CD4-positive, CD25-positive, alpha-beta regulatory T cell (primary cell): Measurements from ENCODE around the gene SYK. TPM values are rescaled to one million over a fixed set of nuclear protein-coding genes. Genes with fewer than 3 reads are reported as not detected.
"Not testable (repeated sequence)": the region's sequence is repeated elsewhere in the genome, so short reads cannot be mapped to it uniquely, and the experiment has no call there.

Experiments
- ATAC-seq, 2 donors: fragments of 150-1000 bp; cut with Tn5 transposase; one replicate each; pipeline ENCODE4 v1.10.0; 2021; ENCODE audit warnings: low read depth in 2 of 2, moderate number of reproducible peaks in 2 of 2, moderate library complexity in 1 of 2
- DNase-seq, 3 donors: peaks; one replicate each; pipeline versions ENCODE4 v3.0.0 to v3.0.0-alpha.2; 2012 to 2022; ENCODE audit warnings: mixed read lengths in 1 of 3
- H3K27ac ChIP-seq: one replicate; pipeline ENCODE4 v1.7.0; 2013; ENCODE audit warnings: mild to moderate bottlenecking, low read length; ENCODE audit not compliant: insufficient read depth, poor library complexity, severe bottlenecking
- H3K27me3 ChIP-seq: one replicate; pipeline ENCODE4 v1.7.0; 2013; ENCODE audit warnings: low read length; ENCODE audit not compliant: control insufficient read depth, insufficient read depth
- H3K36me3 ChIP-seq: one replicate; pipeline ENCODE4 v1.7.0; 2013; ENCODE audit warnings: mild to moderate bottlenecking, low read length, moderate library complexity; ENCODE audit not compliant: control insufficient read depth, insufficient read depth
- H3K4me1 ChIP-seq: 2 replicates; pipeline ENCODE4 v1.7.0; 2013; ENCODE audit warnings: mild to moderate bottlenecking, low read length; ENCODE audit not compliant: insufficient read depth, control insufficient read depth, poor library complexity, severe bottlenecking
- H3K4me3 ChIP-seq: one replicate; pipeline ENCODE4 v1.7.0; 2013; ENCODE audit warnings: low read depth, mild to moderate bottlenecking, low read length, moderate library complexity
- H3K9me3 ChIP-seq, 2 experiments: 1 replicate in 1 of 2; 2 replicates in 1 of 2; pipeline ENCODE4 v1.7.0; 2013; ENCODE audit warnings: low read length in 2 of 2, mild to moderate bottlenecking in 1 of 2, moderate library complexity in 1 of 2; ENCODE audit not compliant: control insufficient read depth in 2 of 2
- H3K27ac Mint-ChIP-seq, 3 donors: one replicate each; pipeline ENCODE4 v1.8.0; 2020 to 2022; ENCODE audit warnings: mild to moderate bottlenecking in 3 of 3, mixed read lengths in 3 of 3, moderate library complexity in 2 of 3
- H3K27me3 Mint-ChIP-seq: one replicate; pipeline ENCODE4 v1.8.0; 2022; ENCODE audit warnings: mild to moderate bottlenecking, mixed read lengths
- H3K36me3 Mint-ChIP-seq: one replicate; pipeline ENCODE4 v1.8.0; 2020; ENCODE audit warnings: mixed read lengths
- H3K4me1 Mint-ChIP-seq, 4 donors: one replicate each; pipeline ENCODE4 v1.8.0; 2020 to 2022; ENCODE audit warnings: mixed read lengths in 4 of 4, mild to moderate bottlenecking in 1 of 4
- H3K4me3 Mint-ChIP-seq, 4 donors: one replicate each; pipeline ENCODE4 v1.8.0; 2020 to 2022; ENCODE audit warnings: mild to moderate bottlenecking in 4 of 4, mixed read lengths in 4 of 4, moderate library complexity in 3 of 4
- H3K9me3 Mint-ChIP-seq, 7 donors: one replicate each; pipeline ENCODE4 v1.8.0; 2020 to 2022; ENCODE audit warnings: mixed read lengths in 7 of 7, mild to moderate bottlenecking in 3 of 7, moderate library complexity in 2 of 7
- polyA plus RNA-seq, 4 donors: library from polyadenylated mRNA; unstranded; fragments of 300-500 nt; fragmentation: Illumina TruSeq; gene quantifications; one replicate each; pipeline ENCODE4 v1.2.3, GENCODE V29; 2021
- total RNA-seq: library from RNA; stranded (reverse); gene quantifications from one replicate; pipeline ENCODE4 v1.2.3, GENCODE V29; 2022

Gene SYK
- 0.81 TPM for total RNA-seq
- under 1 TPM in 3 of 4 donors, not detected in 1; 0.13 to 0.72 (median 0.23) TPM for polyA plus RNA-seq

DNA sequence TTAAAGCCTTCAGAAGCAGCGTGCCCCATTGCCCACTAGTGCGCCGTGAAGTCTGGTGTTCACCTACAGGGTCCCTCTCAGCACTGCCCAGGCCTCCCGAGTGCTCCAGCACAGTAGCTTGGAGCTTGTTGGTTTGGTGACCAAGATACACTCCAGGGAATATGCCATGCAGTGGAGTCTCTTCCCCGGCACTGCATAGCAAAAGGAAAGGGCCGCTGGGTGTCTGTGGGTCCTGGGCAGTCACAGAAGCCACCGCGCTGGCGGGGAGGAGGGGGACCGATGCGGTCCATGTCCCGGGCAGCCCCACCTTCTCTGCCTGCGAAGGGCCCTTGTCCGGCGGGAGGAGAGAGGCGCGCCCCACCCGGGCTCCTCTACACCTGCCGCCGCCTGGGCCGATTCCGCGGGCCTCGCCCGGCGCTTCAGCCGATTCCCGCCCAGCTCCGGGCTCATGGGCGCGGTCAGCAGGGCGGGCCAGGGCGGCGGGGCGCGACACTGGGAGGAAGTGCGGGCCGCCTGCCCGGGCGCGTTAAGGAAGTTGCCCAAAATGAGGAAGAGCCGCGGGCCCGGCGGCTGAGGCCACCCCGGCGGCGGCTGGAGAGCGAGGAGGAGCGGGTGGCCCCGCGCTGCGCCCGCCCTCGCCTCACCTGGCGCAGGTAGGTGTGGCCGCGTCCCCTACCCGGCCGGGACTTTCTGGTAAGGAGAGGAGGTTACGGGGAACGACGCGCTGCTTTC lies at the start of gene SYK:
Gene SYK (plus strand): TSS at position 579 of the 732 bp plus-strand sequence. CDS start 42,080 bp downstream, outside the sequence.
- H3K27ac ChIP-seq: no peak within 1 kb of the TSS

GRCh38 chr9:90755514-90756371 lies 45.9 kb upstream of the SYK start:
- H3K9me3 Mint-ChIP-seq, H3K4me3 Mint-ChIP-seq: not testable (repeated sequence)

More for the DNA sequence above, at the start of gene SYK:
- Histone ChIP-seq H3K9me3 (no peaks in the 10 kb centered on the region), H3K36me3 (no peaks in the 10 kb centered on the region), H3K4me3 (no peak within 1 kb of the TSS), H3K4me1 (peaks cover 4% of the 10 kb centered on the region), H3K27me3 (peaks cover 17% of the 10 kb centered on the region)
- H3K9me3 Mint-ChIP-seq: peaks cover 0 to 2% (median 0%) of the 10 kb centered on the region in 7 donors
- peak; percentile 41 to 44 for ATAC-seq
- no peaks in the 10 kb centered on the region for H3K36me3 Mint-ChIP-seq
- H3K4me3 Mint-ChIP-seq: peak within 1 kb of the TSS in 2 of 4 donors; percentile 53 to 81
- H3K27me3 Mint-ChIP-seq: peaks cover 69% of the 10 kb centered on the region
- peaks cover 0 to 2% (median 0%) of the 10 kb centered on the region in 4 donors for H3K4me1 Mint-ChIP-seq
- H3K27ac Mint-ChIP-seq: peak within 1 kb of the TSS in 1 of 3 donors; percentile 57
- DNase-seq: peak in 1 of 3 donors; percentile 6

GRCh38 chr9:90760577-90760976 lies 41.0 kb upstream of the SYK start:
- not testable (repeated sequence) for H3K4me1 Mint-ChIP-seq, H3K27ac ChIP-seq, ATAC-seq, H3K9me3 Mint-ChIP-seq, H3K4me3 ChIP-seq, H3K9me3 ChIP-seq, H3K36me3 ChIP-seq, H3K4me3 Mint-ChIP-seq, H3K27ac Mint-ChIP-seq, H3K36me3 Mint-ChIP-seq, H3K27me3 ChIP-seq, H3K27me3 Mint-ChIP-seq, H3K4me1 ChIP-seq
- peak in 1 of 3 donors; percentile 18 for DNase-seq

More at GRCh38 chr9:90755514-90756371, 45.9 kb upstream of the SYK start:
- DNase-seq: peak in 2 of 3 donors; percentile 19 to 44
- H3K27ac Mint-ChIP-seq: peak overlapping the region in 1 of 3 donors; percentile 42
- H3K36me3 Mint-ChIP-seq, H3K4me3 ChIP-seq, H3K27ac ChIP-seq, ATAC-seq, H3K4me1 ChIP-seq, H3K27me3 Mint-ChIP-seq, H3K27me3 ChIP-seq, H3K4me1 Mint-ChIP-seq, H3K9me3 ChIP-seq, H3K36me3 ChIP-seq: not testable (repeated sequence)

DNA sequence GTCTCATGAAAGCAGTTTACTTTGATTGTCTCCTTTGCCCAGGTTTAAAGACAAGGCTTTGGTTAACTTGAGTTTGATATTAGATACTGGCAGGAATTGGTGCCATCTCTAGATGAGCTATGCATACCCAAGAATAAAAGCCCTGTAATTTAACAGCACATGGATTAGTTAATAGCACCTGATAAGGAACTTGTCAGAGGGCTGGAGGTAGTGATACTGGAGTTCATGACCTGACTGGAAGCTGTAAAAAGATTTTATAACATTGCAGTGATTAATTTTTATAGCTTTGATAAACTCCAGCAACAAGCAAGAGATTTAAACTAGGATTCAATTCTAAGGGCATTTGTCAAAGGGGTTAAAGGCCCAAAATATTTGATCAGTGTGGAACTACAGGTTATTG lies 34.9 kb upstream of the SYK start:
- no peaks in the 10 kb centered on the region for H3K36me3 Mint-ChIP-seq
- no peak for DNase-seq
- peaks cover 0 to 11% (median 1%) of the 10 kb centered on the region in 7 donors for H3K9me3 Mint-ChIP-seq
- no peak overlapping the region for H3K27ac Mint-ChIP-seq
- ATAC-seq: no peak
- H3K4me1 ChIP-seq: no peaks in the 10 kb centered on the region
- no peak overlapping the region for H3K4me3 ChIP-seq
- H3K4me1 Mint-ChIP-seq: no peaks in the 10 kb centered on the region
- H3K36me3 ChIP-seq: no peaks in the 10 kb centered on the region
- H3K4me3 Mint-ChIP-seq: no peak overlapping the region
- H3K27me3 ChIP-seq: peaks cover 2% of the 10 kb centered on the region
- H3K9me3 ChIP-seq: no peaks in the 10 kb centered on the region
- no peak overlapping the region for H3K27ac ChIP-seq
- peaks cover 2% of the 10 kb centered on the region for H3K27me3 Mint-ChIP-seq

DNA sequence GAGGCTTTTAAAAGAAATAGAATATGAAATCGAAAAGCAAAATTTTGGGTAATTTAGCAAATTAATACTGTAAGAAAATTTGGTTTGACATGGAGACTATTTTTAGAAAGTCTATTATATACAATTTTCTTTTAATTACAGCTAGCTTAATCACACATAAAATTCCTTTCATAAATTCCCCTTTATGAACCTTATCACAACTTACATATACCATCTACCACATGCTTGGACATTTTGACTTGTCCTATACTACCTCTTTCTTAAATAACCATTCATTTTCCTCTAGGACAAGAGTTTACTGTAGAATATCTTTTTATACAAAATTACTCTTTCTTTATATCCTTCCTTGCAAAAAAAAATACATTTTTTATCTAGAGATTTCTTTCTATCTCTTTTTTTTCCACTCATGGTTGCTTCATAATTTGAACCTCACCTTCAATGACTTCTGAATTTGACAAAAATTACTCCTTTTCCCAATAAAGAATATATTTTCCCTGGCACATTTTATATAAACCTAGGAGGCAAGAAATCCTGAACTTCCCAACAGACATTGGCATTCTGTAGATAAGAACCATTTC lies 34.0 kb upstream of the SYK start:
- ATAC-seq: no peak
- H3K9me3 Mint-ChIP-seq: peaks cover 0 to 11% (median 1%) of the 10 kb centered on the region in 7 donors

GRCh38 chr9:90770182-90770738 lies 31.4 kb upstream of the SYK start:
- H3K9me3 Mint-ChIP-seq: peaks cover 0 to 11% (median 1%) of the 10 kb centered on the region in 7 donors
- no peaks in the 10 kb centered on the region for H3K4me1 ChIP-seq

More for the DNA sequence above, 34.0 kb upstream of the SYK start:
- no peaks in the 10 kb centered on the region for H3K36me3 Mint-ChIP-seq
- H3K27me3 Mint-ChIP-seq: peaks cover 4% of the 10 kb centered on the region
- H3K4me1 Mint-ChIP-seq: no peaks in the 10 kb centered on the region
- Histone ChIP-seq H3K27me3 (peaks cover 2% of the 10 kb centered on the region), H3K27ac (no peak overlapping the region), H3K36me3 (no peaks in the 10 kb centered on the region), H3K9me3 (no peaks in the 10 kb centered on the region), H3K4me1 (no peaks in the 10 kb centered on the region), H3K4me3 (no peak overlapping the region)
- H3K4me3 Mint-ChIP-seq: no peak overlapping the region
- H3K27ac Mint-ChIP-seq: no peak overlapping the region
- no peak for DNase-seq

DNA sequence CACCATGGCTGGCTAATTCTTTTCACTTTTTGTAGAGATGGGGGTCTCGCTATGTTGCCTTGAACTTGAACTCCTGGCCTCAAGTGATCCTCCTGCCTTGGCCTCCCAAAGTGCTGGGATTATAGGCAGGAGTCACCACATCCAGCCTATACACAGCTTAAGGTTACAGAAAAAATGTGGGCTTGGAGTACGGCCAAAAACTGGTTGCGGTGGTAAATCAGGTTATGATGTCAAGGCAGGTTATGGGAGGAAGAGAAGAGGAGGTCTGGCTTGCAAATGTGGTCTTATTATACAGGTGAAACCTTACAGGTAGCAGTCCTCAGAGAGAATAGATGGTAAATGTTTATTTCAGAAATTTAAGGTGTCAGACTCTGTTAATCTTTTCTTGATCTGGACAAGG lies 30.7 kb upstream of the SYK start:
- no peaks in the 10 kb centered on the region for H3K4me1 ChIP-seq
- peaks cover 3% of the 10 kb centered on the region for H3K27me3 ChIP-seq
- no peak for DNase-seq
- H3K27ac Mint-ChIP-seq: no peak overlapping the region
- peaks cover 0 to 11% (median 1%) of the 10 kb centered on the region in 7 donors for H3K9me3 Mint-ChIP-seq
- H3K4me1 Mint-ChIP-seq: no peaks in the 10 kb centered on the region
- no peaks in the 10 kb centered on the region for H3K36me3 Mint-ChIP-seq
- H3K4me3 ChIP-seq: no peak overlapping the region
- no peak overlapping the region for H3K4me3 Mint-ChIP-seq
- no peaks in the 10 kb centered on the region for H3K36me3 ChIP-seq
- no peaks in the 10 kb centered on the region for H3K9me3 ChIP-seq
- ATAC-seq: no peak
- no peak overlapping the region for H3K27ac ChIP-seq
- H3K27me3 Mint-ChIP-seq: peaks cover 8% of the 10 kb centered on the region

More at GRCh38 chr9:90770182-90770738, 31.4 kb upstream of the SYK start:
- ATAC-seq: peak in 1 of 2 donors; percentile 23
- Histone ChIP-seq H3K27ac (no peak overlapping the region), H3K27me3 (no peaks in the 10 kb centered on the region), H3K9me3 (no peaks in the 10 kb centered on the region), H3K4me3 (no peak overlapping the region), H3K36me3 (no peaks in the 10 kb centered on the region)
- Mint-ChIP-seq H3K27me3 (peaks cover 4% of the 10 kb centered on the region), H3K36me3 (no peaks in the 10 kb centered on the region), H3K4me3 (no peak overlapping the region), H3K4me1 (no peaks in the 10 kb centered on the region), H3K27ac (no peak overlapping the region)
- no peak for DNase-seq
